K562 (cell line): Measurements from ENCODE around the gene CDC14B.

Experiments
- FOXA3 ChIP-seq, 2 experiments: fragments of 450-650 bp in 1 of 2; sonication (generic) in 1 of 2; formaldehyde crosslinking; IDR thresholded peaks in 1 of 2; conservative IDR thresholded peaks in 1 of 2; 2 replicates each; pipeline versions ENCODE4 v1.4.0 to v1.8.0; 2020 to 2022; ENCODE audit warnings: mild to moderate bottlenecking in 2 of 2, missing genetic modification reagents in 1 of 2
- POLR2AphosphoS5 ChIP-seq: IDR thresholded peaks from 2 replicates; pipeline ENCODE4 v1.6.1; 2011; ENCODE audit warnings: mild to moderate bottlenecking, low read depth, low read length, moderate library complexity; ENCODE audit not compliant: control insufficient read depth, insufficient read depth
- U2AF2 ChIP-seq: fragments of 200-400 bp; formaldehyde crosslinking; optimal IDR thresholded peaks from 2 replicates; pipeline ENCODE3; 2017; ENCODE audit warnings: low read depth, mild to moderate bottlenecking, low read length
- ZNF707 ChIP-seq: fragments of 250-450 bp; sonication (Bioruptor Pico); conservative IDR thresholded peaks from 2 replicates; pipeline ENCODE4 v1.8.0; 2022; ENCODE audit warnings: inconsistent platforms, mild to moderate bottlenecking, moderate library complexity

DNA sequence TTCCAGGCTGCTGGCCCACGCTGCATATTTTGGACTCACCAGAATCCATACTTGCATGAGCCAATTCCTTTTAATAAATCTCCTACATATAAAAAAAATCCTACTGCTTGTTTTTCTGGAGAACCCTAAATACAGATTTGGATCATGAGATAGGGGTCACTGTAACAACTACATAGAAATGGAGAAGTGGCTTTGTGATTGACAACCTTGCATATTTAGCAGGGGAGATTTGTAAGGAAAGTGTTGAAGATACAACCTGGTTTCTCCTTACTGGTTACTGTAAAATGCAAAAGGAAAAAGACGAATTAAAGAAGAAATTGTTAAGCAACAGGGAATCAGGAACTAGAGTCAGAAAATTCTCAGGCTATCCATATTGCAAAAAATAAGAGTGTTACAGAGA is 94.9 kb downstream of the CDC14B start:
- no peak for TF ChIP-seq FOXA3 (CRISPR knock-in tag; conservative IDR thresholded peaks at IDR 0.05 in 1 of 2, IDR thresholded peaks at IDR 0.05 in 1 of 2)
- no peak for TF ChIP-seq U2AF2
- TF ChIP-seq ZNF707 (CRISPR knock-in tag), result no peak
- TF ChIP-seq POLR2AphosphoS5, result no peak
